Measurements from ENCODE around the gene C4BPA. TPM values are rescaled to one million over a fixed set of nuclear protein-coding genes. Genes with fewer than 3 reads are reported as not detected.

The C4BPA gene
- total and polyA plus RNA-seq, 9 of the 15 experiments (the other 6 are each of a cell fraction or from before 2014, with no cell fraction given) = 0.04 to 0.22 (median 0.11) TPM; not detected in 3

DNA sequence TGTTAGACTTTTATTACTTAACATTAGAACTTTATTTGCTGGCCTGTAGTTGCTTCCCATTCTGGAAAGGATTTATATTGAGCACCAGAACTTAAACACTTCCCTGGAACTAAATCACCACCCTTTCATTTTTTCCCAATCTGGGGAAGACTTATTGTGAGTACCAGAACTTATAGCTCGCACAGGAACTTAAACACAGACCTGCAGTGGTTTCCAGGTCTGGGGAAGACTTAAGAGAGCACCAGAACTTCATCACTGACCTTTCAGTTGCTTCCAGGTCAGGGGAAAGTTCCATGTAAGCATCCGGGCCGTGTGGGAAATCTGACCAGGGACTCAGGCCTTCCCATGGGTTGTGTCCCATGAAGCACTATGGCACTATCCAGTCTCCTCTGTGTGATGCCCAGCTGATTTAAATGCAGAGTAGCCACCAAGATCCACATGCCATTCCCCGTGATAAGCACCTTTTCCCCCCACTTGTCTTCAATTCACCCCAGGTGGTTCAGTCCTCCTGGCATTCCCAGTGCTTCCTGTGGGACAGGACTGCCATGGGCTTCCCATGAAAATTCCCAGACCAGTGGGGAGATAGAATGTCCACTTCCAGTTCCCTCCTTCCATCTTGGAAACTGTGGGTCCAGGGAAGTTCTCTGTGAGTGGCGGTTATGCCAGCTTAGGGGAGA, 48.9 kb downstream of the C4BPA start (continued):
- no peak for TF ChIP-seq ZNF584 (CRISPR knock-in tag; IDR thresholded peaks at IDR 0.05; ENCODE audit: low read depth)
- TF ChIP-seq GABPA (tag; conservative IDR thresholded peaks at IDR 0.05; ENCODE audit: low read depth) = peak; percentile 43; the same call in 1 of the 2 replicates
- no peak for TF ChIP-seq POLR3G (IDR thresholded peaks at IDR 0.05; ENCODE audit: extremely low read depth, insufficient read length, insufficient replicate concordance)
- TF ChIP-seq ETS1 (conservative IDR thresholded peaks at IDR 0.05; ENCODE audit: control insufficient read depth, low read depth, low read length) = no peak
- TF ChIP-seq, protein P1, sequence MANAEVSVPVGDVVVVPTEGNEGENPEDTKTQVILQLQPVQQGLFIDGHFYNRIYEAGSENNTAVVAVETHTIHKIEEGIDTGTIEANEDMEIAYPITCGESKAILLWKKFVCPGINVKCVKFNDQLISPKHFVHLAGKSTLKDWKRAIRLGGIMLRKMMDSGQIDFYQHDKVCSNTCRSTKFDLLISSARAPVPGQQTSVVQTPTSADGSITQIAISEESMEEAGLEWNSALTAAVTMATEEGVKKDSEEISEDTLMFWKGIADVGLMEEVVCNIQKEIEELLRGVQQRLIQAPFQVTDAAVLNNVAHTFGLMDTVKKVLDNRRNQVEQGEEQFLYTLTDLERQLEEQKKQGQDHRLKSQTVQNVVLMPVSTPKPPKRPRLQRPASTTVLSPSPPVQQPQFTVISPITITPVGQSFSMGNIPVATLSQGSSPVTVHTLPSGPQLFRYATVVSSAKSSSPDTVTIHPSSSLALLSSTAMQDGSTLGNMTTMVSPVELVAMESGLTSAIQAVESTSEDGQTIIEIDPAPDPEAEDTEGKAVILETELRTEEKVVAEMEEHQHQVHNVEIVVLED (CRISPR knock-in tag; IDR thresholded peaks at IDR 0.05) = no peak
- TF ChIP-seq TEAD1 (CRISPR knock-in tag; IDR thresholded peaks at IDR 0.05) = no peak
- peak; percentile 95 for TF ChIP-seq PRDM10 (IDR thresholded peaks at IDR 0.05; ENCODE audit: partially characterized antibody)
- no peak for TF ChIP-seq FOXA3 (CRISPR knock-in tag; conservative IDR thresholded peaks at IDR 0.05 in 1 of 2, IDR thresholded peaks at IDR 0.05 in 1 of 2)
- TF ChIP-seq ZNF780A (CRISPR knock-in tag; IDR thresholded peaks at IDR 0.05) = no peak

Measured in K562 (cell line).